A549 (cell line): ENCODE data around the gene CHST11. TPM values are rescaled to one million over a fixed set of nuclear protein-coding genes. Genes with fewer than 3 reads are reported as not detected.

Source experiments
- ATAC-seq, 2 experiments: fragments of 200-7000 bp in 1 of 2; fragments of >200 bp in 1 of 2; cut with Nextera tagmentation in 1 of 2; cut with Tn5 transposase in 1 of 2; 3 replicates each; pipeline versions ENCODE4 v1.8.0 to v1.9.1; 2018 to 2020; ENCODE audit warnings: mild to moderate bottlenecking in 1 of 2, moderate library complexity in 1 of 2
- CTCF ChIA-PET: fragments of 300-600 bp; sonication (Branson Sonifier 250); formaldehyde crosslinking; extraction: SDS; loops from one replicate; lab custom pipeline; 2021; ENCODE audit warnings: antibody characterized with exemption, inconsistent platforms; lab: Yijun Ruan, JAX
- POLR2A ChIA-PET: fragments of 350-600 bp; formaldehyde crosslinking; extraction: SDS; loops from one replicate; lab custom pipeline; 2021; ENCODE audit warnings: antibody characterized with exemption, inconsistent platforms; lab: Yijun Ruan, JAX
- DNase-seq, 2 experiments: peaks; one replicate each; pipeline versions ENCODE4 v3.0.0 to v3.0.0-alpha.2; 2011 to 2016; ENCODE audit warnings: low read depth in 1 of 2, low spot score in 1 of 2
- FAIRE-seq: peaks from 2 replicates; lab custom pipeline; 2011; peaks lifted over from hg19 to GRCh38; lab: Jason Lieb, UNC
- H3K27ac ChIP-seq, 2 experiments: fragments of >200 bp; sonication (Bioruptor Twin); formaldehyde crosslinking; 3 replicates each; pipeline ENCODE4 v1.5.1; 2016 to 2017
- H3K4me1 ChIP-seq: fragments of >200 bp; sonication (Bioruptor Twin); formaldehyde crosslinking; 3 replicates; pipeline ENCODE4 v1.6.1; 2016
- H3K4me2 ChIP-seq: fragments of >200 bp; sonication (Bioruptor Twin); formaldehyde crosslinking; 3 replicates; pipeline ENCODE4 v1.6.1; 2016
- H3K4me3 ChIP-seq: fragments of >200 bp; sonication (Bioruptor Twin); formaldehyde crosslinking; 3 replicates; pipeline ENCODE4 v1.5.1; 2016
- H3K9me3 ChIP-seq: fragments of >200 bp; sonication (Bioruptor Twin); formaldehyde crosslinking; 3 replicates; pipeline ENCODE4 v1.6.1; 2016
- BCL3 ChIP-seq: fragments of >200 bp; sonication (Bioruptor Twin); formaldehyde crosslinking; IDR thresholded peaks from 3 replicates; pipeline ENCODE4 v1.6.1; 2016
- BHLHE40 ChIP-seq: IDR thresholded peaks from 2 replicates; pipeline ENCODE4 v1.6.1; 2012; ENCODE audit warnings: low read depth, low read length, inconsistent platforms
- CBX8 ChIP-seq: fragments of 200-600 bp; sonication (generic); IDR thresholded peaks from 2 replicates; pipeline ENCODE4 v1.6.1; 2016
- CHD4 ChIP-seq: fragments of 200-600 bp; sonication (generic); IDR thresholded peaks from 2 replicates; pipeline ENCODE4 v1.6.1; 2016; ENCODE audit warnings: antibody characterized with exemption, mild to moderate bottlenecking, borderline replicate concordance
- EHMT2 ChIP-seq: fragments of 200-600 bp; sonication (generic); IDR thresholded peaks from 2 replicates; pipeline ENCODE4 v1.6.1; 2016; ENCODE audit warnings: antibody characterized with exemption, low read depth, mild to moderate bottlenecking, moderate library complexity
- EP300 ChIP-seq, 2 experiments: fragments of >200 bp; sonication (Bioruptor Twin); formaldehyde crosslinking; IDR thresholded peaks; 2 replicates in 1 of 2; 3 replicates in 1 of 2; pipeline ENCODE4 v1.6.1; 2016 to 2017
- FOSL2 ChIP-seq, 2 experiments: fragments of 450-650 bp in 1 of 2; fragments of >200 bp in 1 of 2; sonication (Bioruptor Twin) in 1 of 2; formaldehyde crosslinking; IDR thresholded peaks; 2 replicates each; pipeline versions ENCODE4 v1.5.0 to v1.6.1; 2016 to 2020; ENCODE audit warnings: mild to moderate bottlenecking in 1 of 2, moderate library complexity in 1 of 2
- HOXA7 ChIP-seq: fragments of 250-450 bp; sonication (Bioruptor Pico); IDR thresholded peaks from 2 replicates; pipeline ENCODE4 v1.5.0; 2020; ENCODE audit warnings: mild to moderate bottlenecking, moderate library complexity
- KDM1A ChIP-seq: fragments of 200-600 bp; sonication (generic); IDR thresholded peaks from 2 replicates; pipeline ENCODE4 v1.6.1; 2016; ENCODE audit warnings: low read depth, mild to moderate bottlenecking
- MAFK ChIP-seq: fragments of 450-650 bp; IDR thresholded peaks from 2 replicates; pipeline ENCODE4 v1.6.1; 2014; ENCODE audit not compliant: partially characterized antibody
- MAX ChIP-seq: IDR thresholded peaks from 2 replicates; pipeline ENCODE4 v1.6.1; 2012
- MAZ ChIP-seq: fragments of 150-350 bp; IDR thresholded peaks from 2 replicates; pipeline ENCODE4 v1.6.1; 2014; ENCODE audit warnings: antibody characterized with exemption, low read depth, low read length, borderline replicate concordance
- MYC ChIP-seq: IDR thresholded peaks from 2 replicates; pipeline ENCODE4 v1.6.1; 2012; ENCODE audit warnings: mild to moderate bottlenecking, inconsistent platforms, low read length, improper control_type of control experiment, borderline replicate concordance
- NFE2L2 ChIP-seq: fragments of 150-350 bp; conservative IDR thresholded peaks from 2 replicates; pipeline ENCODE4 v1.6.1; 2014; ENCODE audit warnings: low read length
- NR3C1 ChIP-seq: fragments of >200 bp; sonication (Bioruptor Twin); formaldehyde crosslinking; IDR thresholded peaks from 3 replicates; pipeline ENCODE4 v1.6.1; 2017
- POLR2A ChIP-seq: IDR thresholded peaks from 2 replicates; pipeline ENCODE4 v1.6.1; 2012; ENCODE audit warnings: mild to moderate bottlenecking, low read length
- RAD21 ChIP-seq, 2 experiments: fragments of >200 bp in 1 of 2; sonication (Bioruptor Twin) in 1 of 2; formaldehyde crosslinking in 1 of 2; IDR thresholded peaks in 1 of 2; conservative IDR thresholded peaks in 1 of 2; 2 replicates in 1 of 2; 3 replicates in 1 of 2; pipeline ENCODE4 v1.6.1; 2012 to 2018; ENCODE audit warnings: inconsistent platforms in 1 of 2
- RCOR1 ChIP-seq: fragments of 150-350 bp; IDR thresholded peaks from 2 replicates; pipeline ENCODE4 v1.6.1; 2014; ENCODE audit warnings: antibody characterized with exemption, low read length, low read depth
- TFCP2L1 ChIP-seq: fragments of 250-450 bp; sonication (Bioruptor Pico); IDR thresholded peaks from 2 replicates; pipeline ENCODE4 v1.5.0; 2021; ENCODE audit warnings: mild to moderate bottlenecking
- WGBS: methylation state at CpG from one replicate; pipeline ENCODE4 v1.1.6; 2017; ENCODE audit errors: missing lambda C conversion rate; 5-methylcytosine and 5-hydroxymethylcytosine counted together
- polyA plus RNA-seq, 4 experiments: library from polyadenylated mRNA; depleted of rRNA in 3 of 4; stranded (reverse); fragments of >200 nt; fragmentation: RNase III in 1 of 4; extraction: RNeasy Plus Mini Kit Qiagen cat#74134 plus additional on column Dnase treatment in 1 of 4; gene quantifications; 2 replicates in 3 of 4; 3 replicates in 1 of 4; pipeline ENCODE4 v1.2.3, GENCODE V29; 2011 to 2017
- TF ChIP-seq, protein P1 (sequence below): fragments of 250-450 bp; sonication (Bioruptor Pico); IDR thresholded peaks from 2 replicates; pipeline ENCODE4 v1.5.0; 2020; ENCODE audit warnings: low read depth, mild to moderate bottlenecking, moderate library complexity
- TF ChIP-seq, protein P2 (sequence below): fragments of >200 bp; sonication (Bioruptor Twin); formaldehyde crosslinking; IDR thresholded peaks from 3 replicates; pipeline ENCODE4 v1.5.1; 2016

CHST11 gene
- polyA plus RNA-seq, 2 of the 4 experiments (the other 2 are of a cell fraction), result 19.2 to 21.8 TPM

DNA sequence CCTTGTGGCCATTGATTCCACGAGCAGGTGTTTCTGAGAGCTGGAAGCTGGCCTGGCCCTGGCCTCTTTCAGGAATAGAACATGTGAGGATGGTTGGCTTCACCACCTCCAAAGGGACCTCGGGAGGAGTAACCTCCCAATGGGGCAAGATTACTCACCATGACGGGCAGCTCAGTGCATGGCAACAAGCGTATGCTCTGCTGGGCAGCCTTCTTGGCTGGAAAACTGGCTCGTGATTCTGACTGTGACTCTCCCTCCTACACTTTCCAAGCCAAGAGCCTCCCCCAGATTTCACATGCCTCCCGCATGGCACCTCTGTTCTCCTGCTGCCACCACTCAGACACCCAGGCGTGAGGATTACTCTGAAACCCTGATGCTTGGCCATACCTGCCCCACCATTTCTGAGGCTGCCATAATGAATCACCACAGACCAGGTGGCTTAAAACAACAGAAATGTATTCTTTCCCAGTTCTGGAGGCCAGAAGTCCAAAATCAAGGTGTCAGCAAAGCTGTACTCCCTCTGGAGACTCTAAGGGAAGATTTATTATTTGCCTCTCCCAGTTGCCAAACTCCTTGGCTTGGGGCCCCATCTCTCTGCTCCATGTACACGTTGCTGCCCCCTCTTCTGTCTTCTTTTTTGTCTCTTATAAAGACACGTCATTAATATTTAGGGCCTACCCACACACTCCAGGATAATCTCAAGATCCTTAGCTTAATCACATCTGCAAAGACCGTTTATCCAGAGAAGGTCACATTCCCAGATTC, 215.9 kb downstream of the CHST11 start:
- H3K4me3 ChIP-seq, result no peak overlapping the region
- peaks cover 59% of the 10 kb centered on the region for H3K4me1 ChIP-seq
- POLR2A ChIA-PET, result interaction anchor here (0.8 to 1.9 kb wide), 2 partner anchors 9 to 69 kb away, joined by 3 to 10 read pairs; no protein-coding TSS in a partner anchor
- H3K4me2 ChIP-seq, result peak overlapping the region; percentile 69
- CTCF ChIA-PET, result interaction anchor here (1.2 to 2.4 kb wide), 3 partner anchors 12 to 215 kb away, joined by 3 to 7 read pairs (median 4); partner anchors contain the start of gene CHST11
- DNase-seq (peak; percentile 19 to 51), ATAC-seq (peak; percentile 38 to 58; a peak in 5 of 6 replicates), FAIRE-seq (no peak)
- WGBS, result 56% methylated on average over 10 of the region's 10 CpGs
- no peak for TF ChIP-seq CBX8
- TF ChIP-seq NR3C1, result no peak
- peak; percentile 34; the same call in 1 of the 2 replicates for TF ChIP-seq MAX
- TF ChIP-seq FOSL2 (IDR thresholded peaks at IDR 0.05), result no peak; the same call in 1 of the 2 replicates
- TF ChIP-seq FOSL2 (CRISPR knock-in tag; IDR thresholded peaks at IDR 0.05), result 0 out of 2 replicates have a peak, but pooled peaks have one; percentile 27
- peak in 1 of 2 experiments; percentile 30; a peak in 1 of 5 replicates for TF ChIP-seq EP300 (IDR thresholded peaks at IDR 0.05)
- TF ChIP-seq TFCP2L1, result no peak
- TF ChIP-seq BHLHE40, result no peak
- TF ChIP-seq HOXA7 (CRISPR knock-in tag), result no peak
- TF ChIP-seq, protein P1, sequence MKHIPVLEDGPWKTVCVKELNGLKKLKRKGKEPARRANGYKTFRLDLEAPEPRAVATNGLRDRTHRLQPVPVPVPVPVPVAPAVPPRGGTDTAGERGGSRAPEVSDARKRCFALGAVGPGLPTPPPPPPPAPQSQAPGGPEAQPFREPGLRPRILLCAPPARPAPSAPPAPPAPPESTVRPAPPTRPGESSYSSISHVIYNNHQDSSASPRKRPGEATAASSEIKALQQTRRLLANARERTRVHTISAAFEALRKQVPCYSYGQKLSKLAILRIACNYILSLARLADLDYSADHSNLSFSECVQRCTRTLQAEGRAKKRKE (CRISPR knock-in tag), result no peak
- no peak for TF ChIP-seq POLR2A
- TF ChIP-seq NFE2L2, result no peak
- TF ChIP-seq MYC, result no peak
- TF ChIP-seq, protein P2, sequence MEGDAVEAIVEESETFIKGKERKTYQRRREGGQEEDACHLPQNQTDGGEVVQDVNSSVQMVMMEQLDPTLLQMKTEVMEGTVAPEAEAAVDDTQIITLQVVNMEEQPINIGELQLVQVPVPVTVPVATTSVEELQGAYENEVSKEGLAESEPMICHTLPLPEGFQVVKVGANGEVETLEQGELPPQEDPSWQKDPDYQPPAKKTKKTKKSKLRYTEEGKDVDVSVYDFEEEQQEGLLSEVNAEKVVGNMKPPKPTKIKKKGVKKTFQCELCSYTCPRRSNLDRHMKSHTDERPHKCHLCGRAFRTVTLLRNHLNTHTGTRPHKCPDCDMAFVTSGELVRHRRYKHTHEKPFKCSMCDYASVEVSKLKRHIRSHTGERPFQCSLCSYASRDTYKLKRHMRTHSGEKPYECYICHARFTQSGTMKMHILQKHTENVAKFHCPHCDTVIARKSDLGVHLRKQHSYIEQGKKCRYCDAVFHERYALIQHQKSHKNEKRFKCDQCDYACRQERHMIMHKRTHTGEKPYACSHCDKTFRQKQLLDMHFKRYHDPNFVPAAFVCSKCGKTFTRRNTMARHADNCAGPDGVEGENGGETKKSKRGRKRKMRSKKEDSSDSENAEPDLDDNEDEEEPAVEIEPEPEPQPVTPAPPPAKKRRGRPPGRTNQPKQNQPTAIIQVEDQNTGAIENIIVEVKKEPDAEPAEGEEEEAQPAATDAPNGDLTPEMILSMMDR, result no peak
- TF ChIP-seq CHD4, result no peak
- no peak for TF ChIP-seq MAZ
- TF ChIP-seq BCL3, result no peak
- no peak for TF ChIP-seq EHMT2
- TF ChIP-seq RCOR1, result no peak
- TF ChIP-seq RAD21 (conservative IDR thresholded peaks at IDR 0.05 in 1 of 2, IDR thresholded peaks at IDR 0.05 in 1 of 2), result no peak
- no peaks in the 10 kb centered on the region for H3K9me3 ChIP-seq
- peak overlapping the region; percentile 84 to 93 for H3K27ac ChIP-seq

DNA sequence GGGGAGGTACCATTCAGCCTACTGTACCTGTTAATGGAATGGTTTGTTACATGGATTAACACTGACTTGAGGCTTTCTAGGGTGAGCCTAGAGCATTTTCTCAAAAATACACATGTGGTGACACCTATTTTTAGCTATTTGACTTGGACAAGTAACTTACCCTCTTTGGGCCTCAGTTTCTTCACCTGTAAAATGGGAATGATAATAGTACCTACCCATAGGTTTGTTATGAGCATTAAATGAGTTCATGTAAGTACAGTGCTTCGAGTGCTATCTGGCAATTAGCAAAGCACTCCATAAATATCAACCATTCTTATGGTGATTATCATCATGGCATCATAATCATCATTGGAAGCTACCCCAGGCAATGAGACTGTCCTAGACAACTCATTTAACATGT, 216.5 kb downstream of the CHST11 start:
- TF ChIP-seq MAFK, result no peak
- 0 out of 2 replicates have a peak, but pooled peaks have one; percentile 37 for TF ChIP-seq KDM1A

More for the DNA sequence above, 216.5 kb downstream of the CHST11 start:
- ATAC-seq, result no peak
- Histone ChIP-seq H3K9me3 (no peaks in the 10 kb centered on the region), H3K4me1 (peaks cover 59% of the 10 kb centered on the region), H3K4me2 (peak overlapping the region; percentile 69; the same call in 1 of the 3 replicates), H3K27ac (peak overlapping the region; percentile 84 to 93), H3K4me3 (no peak overlapping the region)
- ChIA-PET CTCF (interaction anchor here (1.1 to 2.4 kb wide), 4 partner anchors 13 to 291 kb away, joined by 3 to 7 read pairs (median 4); partner anchors contain the start of gene CHST11), POLR2A (no interaction called here)
- FAIRE-seq, result no peak
- WGBS, result 91% methylated on average over 1 of the region's 1 CpG
- no peak for DNase-seq
